HG03571 (cell line): ENCODE data around the gene REPS2.

Experiments used
- ATAC-seq: cut with Tn5 transposase; IDR thresholded peaks from one replicate; pipeline ENCODE4 v1.9.1; 2021; ENCODE audit not compliant: unreplicated experiment

The REPS2 gene

DNA sequence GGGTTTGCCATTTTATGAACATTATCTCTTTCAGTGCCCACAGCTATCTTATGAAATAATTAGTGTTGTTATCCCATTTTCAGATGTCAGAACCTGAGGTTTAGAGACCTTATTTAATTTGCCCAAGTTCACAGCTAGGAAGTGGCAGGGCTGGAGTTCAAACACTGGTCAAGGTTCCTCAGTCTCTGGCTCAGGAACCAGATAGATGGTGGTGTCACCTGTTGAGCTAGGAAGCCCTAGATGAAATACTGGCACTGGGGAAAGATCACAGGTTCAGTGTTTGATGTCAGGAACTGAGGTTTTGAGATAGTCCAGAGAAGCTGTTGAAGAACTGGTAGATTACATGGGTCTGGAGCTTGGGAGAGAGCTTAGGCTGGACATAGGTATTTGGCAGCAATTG lies 85.4 kb downstream of the REPS2 start:
- ATAC-seq, result no peak

DNA sequence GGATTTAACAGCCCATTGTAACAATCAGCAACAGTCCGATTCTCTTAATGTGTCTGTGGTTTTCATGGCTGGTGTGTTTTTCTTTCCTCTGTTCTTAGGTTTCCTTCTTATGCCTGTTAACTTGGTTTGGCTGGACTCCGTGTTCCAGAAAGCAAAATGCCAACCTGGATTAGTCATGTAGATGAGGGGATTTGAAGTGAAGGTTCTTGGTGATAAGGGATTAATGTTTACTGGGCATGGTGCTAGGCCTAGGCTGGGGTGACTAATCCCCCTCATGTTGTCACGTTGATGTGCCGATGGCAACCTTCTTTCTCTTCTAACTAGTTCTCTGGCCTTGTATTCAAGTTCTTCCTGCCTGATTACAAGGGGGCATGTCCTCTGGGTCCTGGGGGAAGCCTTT lies 85.9 kb downstream of the REPS2 start:
- no peak for ATAC-seq

DNA sequence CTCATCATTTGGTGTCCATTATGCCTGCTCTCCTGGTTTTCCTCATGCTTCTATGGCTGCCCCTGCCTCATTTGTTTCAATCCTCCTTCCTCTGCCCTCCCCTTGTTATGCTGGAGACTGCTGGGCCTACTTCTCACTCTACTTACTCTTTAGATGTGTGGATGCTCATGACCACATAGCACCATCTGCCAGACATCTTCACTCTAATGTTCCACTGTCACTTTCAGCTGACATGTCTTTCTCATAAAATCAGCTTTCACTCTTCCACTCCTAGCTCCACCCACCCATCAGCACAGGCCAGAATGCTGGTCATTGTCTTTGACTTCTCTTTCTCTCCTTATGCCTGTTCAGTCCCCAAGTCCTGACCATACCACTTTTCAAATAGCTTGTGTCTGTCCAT lies 86.8 kb downstream of the REPS2 start:
- no peak for ATAC-seq

DNA sequence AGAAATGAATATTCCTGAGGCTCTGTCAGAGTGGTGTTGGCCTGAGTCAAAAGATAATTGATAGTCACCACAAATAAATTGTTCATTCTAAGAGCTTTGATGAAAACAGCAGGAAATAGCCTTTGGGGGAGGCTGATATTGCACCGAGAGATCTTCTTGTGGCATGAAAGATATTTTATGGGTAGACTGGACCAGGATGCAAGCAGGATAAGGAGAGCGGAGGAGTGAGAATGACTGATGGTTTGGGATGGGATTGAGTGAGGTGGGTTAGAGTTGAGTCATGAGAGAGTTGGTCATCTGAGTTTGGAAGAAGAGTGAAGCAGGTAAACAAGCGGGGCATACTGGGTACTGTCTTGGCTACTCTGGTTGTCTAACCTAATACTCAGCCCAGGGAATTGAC lies 88.7 kb downstream of the REPS2 start:
- ATAC-seq, result no peak

DNA sequence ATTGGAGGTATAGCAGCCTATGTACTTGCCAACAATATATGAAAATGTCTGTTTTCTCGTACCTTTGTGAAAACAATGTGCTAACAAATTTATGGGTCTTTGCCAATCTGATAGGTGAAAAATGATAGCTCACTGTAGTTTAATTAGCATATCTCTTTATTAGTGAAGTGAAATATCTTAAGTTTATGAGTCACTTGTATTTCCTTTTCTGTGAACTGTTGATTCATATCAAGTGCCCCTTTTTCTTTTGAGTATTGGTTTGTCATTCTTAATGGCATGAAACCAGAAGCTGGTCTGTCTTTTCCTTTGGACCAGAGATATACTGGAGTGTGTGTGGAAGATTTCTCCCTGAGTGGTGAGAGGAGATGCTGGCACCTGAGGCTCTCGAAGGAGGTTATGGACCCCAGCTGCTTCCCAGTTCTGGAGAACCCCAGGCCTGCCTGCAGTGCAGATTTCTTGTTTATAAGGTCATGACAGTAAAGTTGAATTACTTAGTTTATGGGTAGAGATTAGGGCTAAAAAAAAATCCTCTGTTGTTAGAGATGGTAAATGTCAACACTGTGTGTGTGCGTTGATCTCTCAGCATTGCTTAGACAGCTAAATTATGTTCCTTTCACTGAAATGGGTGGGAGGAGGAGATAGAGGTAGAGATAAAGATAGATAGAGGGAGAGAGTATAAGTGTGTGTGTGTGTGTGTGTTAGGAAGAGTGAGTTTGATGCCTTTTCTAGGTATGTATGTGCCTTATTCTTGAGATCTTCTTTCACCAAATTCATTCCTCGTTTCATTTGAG lies 89.9 kb downstream of the REPS2 start:
- ATAC-seq, result no peak

DNA sequence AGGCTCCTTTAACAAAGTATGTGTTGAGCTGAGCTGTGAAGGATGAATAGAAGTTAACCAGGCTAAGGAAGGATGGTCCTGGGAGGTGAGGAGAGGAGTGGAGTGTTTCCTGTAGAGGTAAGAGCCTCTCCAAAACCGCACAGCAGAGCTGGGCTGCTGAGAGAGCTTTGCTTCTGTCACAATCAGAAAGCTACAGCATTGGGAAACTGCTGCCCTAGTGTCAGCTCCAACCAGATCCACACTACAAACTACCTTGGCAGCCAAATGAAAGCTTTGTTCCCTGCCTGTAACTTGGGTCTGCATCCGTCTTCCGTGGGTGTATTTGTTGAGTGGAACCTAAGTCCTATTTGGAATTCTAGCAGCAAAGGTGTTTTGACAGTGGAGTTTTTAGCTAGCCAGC lies 91.8 kb downstream of the REPS2 start:
- no peak for ATAC-seq

DNA sequence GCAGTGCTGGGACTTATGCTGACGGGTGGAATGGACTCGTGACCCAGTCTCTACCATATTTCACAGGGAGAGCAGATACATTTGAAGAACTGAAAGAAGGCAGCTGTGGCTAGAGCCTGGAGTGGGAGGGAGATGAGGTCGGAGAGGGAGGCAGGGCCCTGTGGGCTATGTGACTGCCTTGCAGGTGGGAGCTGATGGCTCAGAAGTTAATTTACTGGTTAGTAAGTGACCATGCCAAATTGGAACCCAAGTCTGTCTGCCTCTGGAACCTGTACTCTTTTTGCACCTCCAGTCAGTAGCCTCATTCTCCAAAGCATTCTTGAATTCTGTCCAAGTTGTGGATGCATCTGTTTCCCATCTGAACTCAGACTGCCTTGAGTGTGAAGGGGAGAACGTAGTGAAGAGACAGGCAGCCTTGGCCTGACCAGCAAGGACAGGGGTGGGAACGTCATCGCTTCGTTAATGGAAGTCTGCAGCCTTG lies 92.3 kb downstream of the REPS2 start:
- ATAC-seq, result no peak

DNA sequence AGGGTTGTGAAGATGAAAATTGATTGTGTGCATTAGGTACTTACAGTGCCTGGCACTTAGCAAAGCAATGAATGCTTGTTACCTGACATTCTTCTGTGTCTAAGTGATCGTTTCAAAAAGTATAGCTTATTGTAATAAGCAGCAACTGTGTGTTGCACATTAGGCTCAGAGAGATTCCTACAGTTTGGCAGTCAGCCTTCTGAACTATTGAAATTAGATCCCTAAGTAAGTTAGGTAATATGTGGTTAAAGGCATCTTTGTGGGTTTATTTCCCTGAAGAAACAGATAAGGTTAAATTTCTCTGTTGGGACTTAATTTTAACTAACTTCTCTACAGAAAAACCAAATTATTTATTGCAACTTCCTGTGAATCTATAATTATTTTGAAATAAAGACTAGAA lies 93.4 kb downstream of the REPS2 start:
- ATAC-seq, result no peak

DNA sequence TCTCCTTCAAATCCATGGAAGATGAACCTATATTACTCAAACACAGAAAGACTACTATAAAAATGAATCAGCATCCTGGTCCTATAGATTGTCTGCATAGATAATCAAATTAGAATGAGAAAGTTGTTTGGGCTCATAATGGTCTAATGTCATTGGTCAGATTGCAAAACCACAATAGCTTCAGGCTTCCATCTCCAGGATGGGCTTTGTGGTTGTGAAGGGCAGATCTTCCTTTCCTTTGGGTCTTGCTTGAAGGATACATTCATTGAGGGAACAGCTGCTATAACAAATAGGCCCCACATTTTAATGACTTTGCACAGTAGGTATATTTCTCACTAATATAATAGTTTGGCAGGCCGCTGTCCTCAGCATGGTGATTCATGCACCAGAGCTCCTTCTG lies 94.3 kb downstream of the REPS2 start:
- ATAC-seq, result no peak

DNA sequence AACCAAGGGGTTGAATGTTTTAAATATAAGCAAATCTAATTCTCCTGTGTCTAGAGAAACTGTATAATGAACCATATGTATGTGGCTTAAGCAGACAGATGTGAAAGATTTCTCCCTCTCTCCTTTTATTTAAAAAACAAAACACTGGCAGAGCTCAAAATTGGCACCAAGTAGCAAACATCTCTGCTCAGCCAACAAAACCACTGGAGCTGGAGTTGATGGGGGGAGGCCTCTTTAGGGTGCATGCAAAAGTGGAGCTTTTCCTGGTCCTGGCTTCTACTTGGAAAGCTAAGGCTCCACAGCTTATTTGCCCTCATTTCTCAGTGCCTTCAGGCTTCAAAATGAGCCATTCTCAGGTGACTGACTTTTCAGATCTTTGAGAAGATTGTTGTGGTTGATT lies 95.6 kb downstream of the REPS2 start:
- ATAC-seq, result no peak

DNA sequence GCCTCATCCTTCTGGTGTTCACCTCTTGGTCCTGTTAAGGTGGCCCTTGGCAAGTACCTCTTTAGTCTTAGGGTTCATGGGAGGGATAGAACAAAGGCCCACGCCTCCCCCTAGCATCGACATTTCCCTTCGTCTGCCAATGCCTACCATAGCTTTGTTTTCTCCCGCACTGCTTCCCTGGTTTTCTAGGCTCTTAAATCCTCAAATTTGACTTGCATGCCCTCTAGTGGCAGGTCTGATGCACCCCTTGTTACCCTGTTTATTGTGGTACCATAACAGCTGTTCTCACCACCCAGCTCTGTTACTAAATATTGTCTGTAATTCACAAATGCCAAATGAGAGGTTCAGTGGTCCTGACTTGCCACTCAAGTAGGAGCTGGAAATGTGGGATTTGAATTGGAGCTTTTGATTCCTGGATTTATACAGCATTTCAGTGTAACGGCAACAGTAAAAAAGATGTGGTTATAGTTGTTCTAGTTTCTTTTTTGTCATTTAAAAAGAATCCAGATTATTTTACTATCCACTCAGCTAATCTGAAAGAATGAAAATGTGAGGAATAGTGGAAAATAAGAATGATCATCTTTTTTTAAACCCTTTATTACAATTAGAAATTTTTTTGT lies 100.1 kb downstream of the REPS2 start:
- no peak for ATAC-seq

DNA sequence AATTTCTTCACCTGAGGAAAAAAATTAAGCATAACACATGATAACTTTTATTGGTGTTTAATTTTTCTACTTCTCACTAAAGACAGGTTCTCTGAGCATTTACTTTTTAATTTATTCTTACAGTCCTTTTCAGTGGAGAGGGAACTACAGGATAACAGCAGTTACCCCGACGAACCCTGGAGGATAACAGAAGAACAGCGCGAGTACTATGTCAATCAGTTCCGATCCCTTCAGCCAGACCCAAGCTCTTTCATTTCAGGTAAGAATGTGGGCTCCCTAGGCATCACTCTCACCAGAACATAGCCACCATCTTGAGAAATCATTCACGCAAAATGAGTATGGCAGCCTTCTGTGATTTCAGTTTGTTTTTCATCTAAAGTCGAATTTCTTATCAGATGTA lies 100.8 kb downstream of the REPS2 start:
- ATAC-seq, result no peak

DNA sequence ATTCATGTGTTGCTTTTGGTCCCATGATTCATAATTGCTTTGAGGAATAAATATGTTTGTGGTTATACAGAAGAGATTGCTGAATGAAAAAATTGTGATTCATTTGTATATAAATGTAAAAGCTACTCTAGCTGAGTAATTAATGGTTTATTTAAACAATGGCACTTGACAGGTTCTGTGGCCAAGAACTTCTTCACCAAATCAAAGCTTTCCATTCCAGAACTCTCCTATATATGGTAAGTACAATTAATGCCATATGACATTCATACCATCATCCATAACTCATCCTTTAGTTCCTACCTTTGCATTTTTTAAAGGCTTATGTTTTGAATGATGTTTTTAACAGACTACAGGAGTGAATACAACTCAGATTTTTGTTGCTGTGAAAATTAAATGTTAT lies 105.8 kb downstream of the REPS2 start:
- no peak for ATAC-seq

DNA sequence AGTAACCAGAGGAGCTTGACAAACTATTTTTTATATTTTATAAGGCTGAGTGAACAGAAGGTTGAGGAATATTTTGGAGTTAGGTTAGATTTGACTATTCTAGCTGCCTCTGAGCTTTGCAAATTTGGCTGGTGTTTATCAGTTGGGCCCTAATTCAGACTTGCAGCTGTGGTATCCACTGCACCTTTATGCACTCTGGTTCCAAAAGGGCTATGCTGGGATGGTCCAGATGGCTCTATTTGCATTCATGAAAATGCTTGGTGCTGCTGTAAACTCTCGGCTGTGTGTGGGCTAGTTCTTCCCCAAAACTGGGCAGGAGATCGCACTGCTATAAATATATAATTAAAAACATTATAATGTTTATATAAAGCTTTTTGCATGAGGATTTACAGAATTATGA lies 106.3 kb downstream of the REPS2 start:
- no peak for ATAC-seq

DNA sequence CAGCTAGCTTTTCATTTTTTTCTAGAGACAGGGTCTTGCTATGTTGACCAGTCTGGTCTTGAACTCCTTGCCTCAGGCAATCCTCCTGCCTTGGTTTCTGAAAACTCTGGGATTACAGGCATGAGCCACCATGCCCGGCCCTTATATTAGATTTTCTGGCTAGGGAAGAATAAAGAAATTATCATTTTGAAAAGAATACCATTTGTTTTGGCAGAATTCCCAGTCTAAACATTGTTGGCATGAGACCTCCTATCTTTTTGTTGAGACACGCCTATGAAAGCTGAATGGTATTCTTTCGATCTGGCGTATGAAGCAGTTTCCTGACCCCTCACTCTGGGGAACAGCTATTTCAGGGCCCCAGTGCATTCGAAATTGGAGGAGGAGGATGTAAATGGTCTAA lies 107.0 kb downstream of the REPS2 start:
- ATAC-seq, result no peak

DNA sequence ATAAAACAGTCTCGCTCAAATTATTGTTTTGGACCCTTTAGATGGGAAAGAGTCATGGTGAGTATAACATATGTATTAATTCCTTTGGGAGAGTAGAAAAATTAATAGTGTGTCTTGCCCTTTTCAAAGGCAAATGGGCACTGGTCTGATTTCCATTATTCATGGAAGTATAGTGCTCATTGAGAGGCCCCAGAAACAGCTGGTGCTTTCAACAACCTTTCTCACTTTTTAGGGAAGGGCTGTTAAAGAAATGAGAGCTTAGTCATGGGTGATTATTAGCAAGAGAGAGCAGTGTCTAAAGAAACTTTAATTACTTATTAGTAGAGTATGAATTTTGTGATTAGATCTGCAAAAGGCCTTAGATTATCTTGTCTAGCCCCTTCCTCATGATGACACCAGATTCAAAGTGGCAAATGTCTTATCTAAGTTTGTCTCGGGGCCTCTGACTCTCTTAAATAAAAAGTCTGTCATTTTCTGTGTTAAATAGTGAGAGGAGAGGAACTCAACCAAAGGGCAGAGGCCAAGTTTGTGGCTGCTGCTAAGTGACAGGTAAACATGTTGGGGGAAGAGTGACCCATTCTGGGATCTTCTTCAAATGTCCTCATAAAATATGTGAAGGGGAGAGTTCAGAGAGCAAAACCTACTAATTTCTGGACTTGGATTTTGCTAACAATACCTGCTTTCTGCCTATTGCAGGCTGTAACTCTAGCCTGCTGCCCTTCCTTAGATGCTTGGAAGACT lies 110.6 kb downstream of the REPS2 start:
- ATAC-seq, result no peak

DNA sequence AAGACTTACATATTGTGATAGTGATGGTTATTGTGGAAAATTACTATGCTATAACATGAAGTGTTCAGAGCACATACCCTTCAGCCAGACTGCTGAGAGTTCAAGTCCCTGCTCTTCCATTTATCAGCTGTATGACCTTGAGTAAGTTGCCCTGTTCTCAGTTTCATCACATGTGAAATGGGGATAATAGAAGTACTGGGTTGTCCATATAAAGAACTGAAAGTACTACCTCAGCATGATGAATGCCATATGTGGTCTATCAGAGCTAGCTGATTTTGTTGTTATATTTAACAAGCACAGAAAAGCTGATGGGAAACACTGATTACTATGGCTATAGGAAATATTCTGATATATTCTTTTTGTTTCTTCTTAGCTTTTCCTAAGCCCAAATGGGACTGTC lies 115.6 kb downstream of the REPS2 start:
- ATAC-seq, result no peak

DNA sequence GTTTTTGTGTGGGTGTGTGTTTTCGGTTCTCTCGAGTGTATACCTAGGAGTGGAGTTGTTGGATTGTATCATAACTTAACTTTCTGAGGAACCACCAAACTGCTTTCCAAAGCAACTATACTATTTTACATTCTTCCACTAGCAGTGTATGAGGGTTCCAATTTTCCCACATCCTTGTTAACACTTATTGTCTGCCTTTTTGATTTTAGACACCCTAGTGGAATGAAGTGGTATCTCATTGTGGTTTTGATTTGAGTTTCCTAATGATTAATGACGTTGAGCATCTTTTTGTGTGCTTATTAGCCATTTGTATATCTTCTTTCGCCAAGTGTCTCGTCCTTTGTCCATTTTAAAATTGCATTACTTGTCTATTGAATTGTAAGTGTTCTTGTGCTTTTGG lies 118.6 kb downstream of the REPS2 start:
- ATAC-seq, result no peak

DNA sequence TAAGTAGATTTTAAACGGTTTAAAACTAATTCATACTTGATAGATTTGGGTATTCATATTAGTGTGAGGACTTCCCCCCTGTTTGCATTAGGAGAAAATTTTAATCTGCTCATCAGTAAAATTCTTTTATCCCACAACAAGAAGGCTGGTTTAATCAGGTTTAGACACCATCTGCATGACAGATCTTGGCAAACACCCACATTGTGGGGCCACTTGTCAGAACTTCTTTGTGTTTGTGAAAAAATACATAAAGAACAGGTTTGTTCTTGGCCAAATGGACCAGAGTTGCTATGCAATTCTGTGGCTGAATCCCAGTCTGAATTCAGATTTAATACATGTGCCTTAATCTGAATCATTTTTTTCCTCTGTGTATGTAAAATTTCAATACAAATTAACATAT lies 121.1 kb downstream of the REPS2 start:
- no peak for ATAC-seq

DNA sequence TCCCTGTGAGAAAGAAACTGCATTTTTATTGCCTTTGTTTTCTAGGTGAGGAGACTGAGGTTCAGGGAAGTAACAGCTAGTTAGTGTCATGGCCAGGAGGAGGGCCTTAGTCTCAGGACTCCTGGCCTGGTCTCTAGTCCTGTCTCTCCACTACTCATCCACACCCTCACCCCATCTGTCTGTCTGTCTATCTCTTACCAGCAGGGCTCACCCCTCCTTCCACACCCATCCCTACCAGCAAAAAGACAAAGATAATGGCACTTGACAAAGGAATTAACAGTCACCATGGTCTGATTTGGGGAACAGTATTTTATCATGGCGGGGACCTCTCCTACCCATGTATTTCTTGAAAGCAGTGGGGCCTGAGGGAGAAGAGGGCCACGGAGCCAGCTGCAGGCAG lies 125.8 kb downstream of the REPS2 start:
- ATAC-seq, result no peak

DNA sequence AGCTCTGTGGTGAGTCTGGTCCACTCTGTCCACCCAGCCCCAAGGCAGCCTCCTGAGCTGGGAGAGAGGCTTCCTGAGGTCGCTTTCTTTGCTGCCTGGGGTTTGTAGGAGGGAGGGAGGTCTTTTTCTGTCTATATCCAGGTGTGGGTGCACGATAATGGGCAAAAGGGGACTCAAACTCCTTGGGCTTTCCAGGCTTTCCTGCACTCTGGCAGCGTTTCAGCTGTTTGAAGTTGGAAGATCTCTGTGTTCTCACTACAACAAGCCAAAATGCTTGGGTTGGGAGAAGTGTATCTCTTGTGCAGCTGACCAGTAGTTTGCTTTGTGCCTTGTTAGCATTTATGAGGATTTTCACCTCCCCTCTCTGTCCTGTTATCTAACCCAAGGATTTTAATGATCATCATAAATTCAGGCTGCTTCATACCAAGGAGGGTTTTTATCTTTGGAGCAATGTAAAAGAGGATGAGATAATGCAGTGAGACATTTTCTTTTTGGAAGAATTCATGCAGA lies 126.3 kb downstream of the REPS2 start:
- no peak for ATAC-seq

DNA sequence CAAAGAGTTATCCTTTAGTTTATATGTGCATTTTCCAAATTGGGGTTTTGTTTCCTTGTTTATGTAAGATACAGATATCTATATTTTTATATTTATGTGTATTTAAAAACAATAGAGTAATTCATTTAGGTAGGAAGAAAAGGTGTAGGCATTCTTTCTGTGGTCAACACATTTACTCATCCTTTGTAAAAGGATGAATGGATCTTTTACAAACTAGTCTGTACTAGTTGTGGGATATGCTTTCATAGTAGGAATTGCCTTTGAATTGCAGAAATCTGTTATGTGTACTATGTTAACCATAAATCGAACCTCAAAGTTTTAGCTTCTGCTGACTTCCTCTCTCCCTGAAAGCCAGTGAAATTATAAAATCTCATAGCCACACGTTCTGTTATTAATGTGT lies 128.5 kb downstream of the REPS2 start:
- ATAC-seq, result no peak
